Measurements from ENCODE around the gene CEP112. TPM values are rescaled to one million over a fixed set of nuclear protein-coding genes. Genes with fewer than 3 reads are reported as not detected.

Gene CEP112
- total RNA-seq, 4 donors from 2014 or later, result 14.6 to 21.2 (median 20.2) TPM

GRCh38 chr17:66152756-66153155 is 39.2 kb downstream of the CEP112 start:
- H3K36me3 ChIP-seq, result no peaks in the 10 kb centered on the region
- TF ChIP-seq CTCF (IDR thresholded peaks at IDR 0.05) (no peak), POLR2A (IDR thresholded peaks at IDR 0.05) (no peak)

GRCh38 chr17:66150708-66151107 is 41.2 kb downstream of the CEP112 start:
- no peaks in the 10 kb centered on the region for H3K9me3 ChIP-seq
- TF ChIP-seq POLR2A (IDR thresholded peaks at IDR 0.05) (no peak), CTCF (IDR thresholded peaks at IDR 0.05) (no peak)
- H3K36me3 ChIP-seq, result no peaks in the 10 kb centered on the region
- no peak overlapping the region for H3K4me3 ChIP-seq (replicated peaks in 1 of 3)
- no peaks in the 10 kb centered on the region for H3K4me1 ChIP-seq
- H3K27ac ChIP-seq, result no peak overlapping the region
- no peak for DNase-seq
- intact Hi-C loops (cut with DNase I), result no loop called here
- H3K27me3 ChIP-seq, result no peaks in the 10 kb centered on the region

More at GRCh38 chr17:66152756-66153155, 39.2 kb downstream of the CEP112 start:
- no peaks in the 10 kb centered on the region for H3K27me3 ChIP-seq
- 86 to 93% methylated on average over 2 of the region's 2 CpGs for WGBS, 2 donors
- no peak for DNase-seq
- no peaks in the 10 kb centered on the region for H3K4me1 ChIP-seq
- no peak overlapping the region for H3K27ac ChIP-seq
- H3K4me3 ChIP-seq (replicated peaks in 1 of 3), result no peak overlapping the region
- no peaks in the 10 kb centered on the region for H3K9me3 ChIP-seq
- intact Hi-C loops (cut with DNase I), result no loop called here

- Histone ChIP-seq H3K4me1 (no peaks in the 10 kb centered on the region), H3K4me3 (replicated peaks in 1 of 3) (no peak overlapping the region), H3K27me3 (no peaks in the 10 kb centered on the region), H3K36me3 (no peaks in the 10 kb centered on the region), H3K27ac (no peak overlapping the region), H3K9me3 (no peaks in the 10 kb centered on the region)
- no peak for DNase-seq
- TF ChIP-seq CTCF (IDR thresholded peaks at IDR 0.05) (no peak), POLR2A (IDR thresholded peaks at IDR 0.05) (no peak)
- intact Hi-C loops (cut with DNase I), result no loop called here
These were observed 42.4 kb downstream of the CEP112 start for GRCh38 chr17:66149562-66149961.

- Histone ChIP-seq H3K27me3 (no peaks in the 10 kb centered on the region), H3K4me3 (replicated peaks in 1 of 3) (no peak overlapping the region), H3K36me3 (no peaks in the 10 kb centered on the region), H3K4me1 (no peaks in the 10 kb centered on the region), H3K9me3 (no peaks in the 10 kb centered on the region), H3K27ac (no peak overlapping the region)
- intact Hi-C loops (cut with DNase I), result no loop called here
- WGBS, 2 donors, result 98 to 99% methylated on average over 4 of the region's 4 CpGs
- no peak for TF ChIP-seq POLR2A (IDR thresholded peaks at IDR 0.05)
- no peak for TF ChIP-seq CTCF (IDR thresholded peaks at IDR 0.05)
- DNase-seq, result no peak
These were observed 45.5 kb downstream of the CEP112 start for GRCh38 chr17:66146394-66146793.

GRCh38 chr17:66143657-66144282 is 48.2 kb downstream of the CEP112 start:
- intact Hi-C loops (cut with DNase I), result no loop called here
- H3K27ac ChIP-seq, result no peak overlapping the region
- no peaks in the 10 kb centered on the region for H3K36me3 ChIP-seq
- no peaks in the 10 kb centered on the region for H3K27me3 ChIP-seq
- 86 to 90% methylated on average over 2 of the region's 2 CpGs for WGBS, 2 donors
- no peaks in the 10 kb centered on the region for H3K9me3 ChIP-seq
- no peak for DNase-seq
- TF ChIP-seq POLR2A (IDR thresholded peaks at IDR 0.05) (no peak), CTCF (IDR thresholded peaks at IDR 0.05) (no peak)
- no peaks in the 10 kb centered on the region for H3K4me1 ChIP-seq
- H3K4me3 ChIP-seq (replicated peaks in 1 of 3), result no peak overlapping the region
